GM12878 (cell line): Measurements from ENCODE around the gene SIN3B. TPM values are rescaled to one million over a fixed set of nuclear protein-coding genes. Genes with fewer than 3 reads are reported as not detected.

Experiments used
- ATAC-seq: fragments of 200-7000 bp; cut with Tn5 transposase; 3 replicates; pipeline ENCODE4 v1.9.1; 2020; ENCODE audit warnings: mild to moderate bottlenecking, moderate library complexity
- BruUV-seq: library from RNA; stranded (reverse); fragments of 400-500 nt; replicated peaks from 2 replicates; lab custom pipeline; 2021; lab: Mats Ljungman, UMichigan
- CTCF ChIA-PET: fragments of 300-600 bp; sonication (Branson Sonifier 250); formaldehyde crosslinking; extraction: SDS; loops from one replicate; lab custom pipeline; 2021; ENCODE audit warnings: inconsistent platforms; lab: Yijun Ruan, JAX
- POLR2A ChIA-PET: fragments of 350-600 bp; formaldehyde crosslinking; extraction: SDS; loops from one replicate; lab custom pipeline; 2021; ENCODE audit warnings: inconsistent platforms; lab: Charles Lee
- RAD21 ChIA-PET: fragments of 300-600 bp; sonication (Branson Sonifier 250); formaldehyde crosslinking; loops from one replicate; lab custom pipeline; 2023; ENCODE audit warnings: antibody characterized with exemption; ENCODE audit not compliant: unreplicated experiment; lab: Charles Lee
- SMC1A ChIA-PET: fragments of 300-600 bp; sonication (Branson Sonifier 250); formaldehyde crosslinking; loops from one replicate; lab custom pipeline; 2023; ENCODE audit not compliant: unreplicated experiment, uncharacterized antibody; lab: Charles Lee
- DNase-seq: peaks from one replicate; pipeline ENCODE4 v3.0.0-alpha.2; 2011; ENCODE audit warnings: low read depth, low spot score
- FAIRE-seq: peaks from 3 replicates; lab custom pipeline; 2011; peaks lifted over from hg19 to GRCh38; lab: Jason Lieb, UNC
- H2AFZ ChIP-seq: 2 replicates; pipeline ENCODE4 v1.6.0; 2011; ENCODE audit warnings: low read depth, low read length, control low read depth; ENCODE audit not compliant: control insufficient read depth
- H3K27ac ChIP-seq: 2 replicates; pipeline ENCODE4 v1.5.1; 2011; ENCODE audit warnings: control low read depth; ENCODE audit not compliant: control insufficient read depth, insufficient read depth
- H3K27me3 ChIP-seq, 2 experiments: replicated peaks in 1 of 2; 2 replicates each; pipeline versions ENCODE4 v1.6.0 to v1.6.1; 2011; ENCODE audit warnings: low read length in 1 of 2; ENCODE audit not compliant: control insufficient read depth in 2 of 2, insufficient read depth in 2 of 2
- H3K36me3 ChIP-seq, 2 experiments: 2 replicates each; pipeline ENCODE4 v1.5.1; 2011; ENCODE audit warnings: low read length in 1 of 2; ENCODE audit not compliant: control insufficient read depth in 2 of 2, insufficient read depth in 2 of 2
- H3K4me1 ChIP-seq: 2 replicates; pipeline ENCODE4 v1.6.1; 2011; ENCODE audit warnings: mild to moderate bottlenecking, low read length, moderate library complexity, mixed read lengths; ENCODE audit not compliant: control insufficient read depth, insufficient read depth
- H3K4me2 ChIP-seq: 2 replicates; pipeline ENCODE4 v1.6.0; 2011; ENCODE audit warnings: control low read depth; ENCODE audit not compliant: control insufficient read depth, insufficient read depth
- H3K4me3 ChIP-seq: fragments of 200-600 bp; sonication (generic); 2 replicates; pipeline ENCODE4 v1.5.1; 2016
- H3K79me2 ChIP-seq: 2 replicates; pipeline ENCODE4 v1.6.0; 2011; ENCODE audit warnings: low read length; ENCODE audit not compliant: control insufficient read depth, insufficient read depth
- H3K9ac ChIP-seq: 2 replicates; pipeline ENCODE4 v1.8.0; 2011; ENCODE audit warnings: low read length, control low read depth, mixed read lengths; ENCODE audit not compliant: control insufficient read depth, insufficient read depth
- H3K9me3 ChIP-seq: replicated peaks from 3 replicates; pipeline ENCODE4 v1.5.1; 2011; ENCODE audit warnings: mild to moderate bottlenecking, low read length; ENCODE audit not compliant: control insufficient read depth, insufficient read depth
- H4K20me1 ChIP-seq: 2 replicates; pipeline ENCODE4 v1.6.0; 2011; ENCODE audit not compliant: control insufficient read depth, insufficient read depth
- CBX5 ChIP-seq: sonication (generic); IDR thresholded peaks from 2 replicates; pipeline ENCODE4 v1.6.1; 2016; ENCODE audit warnings: low read depth, moderate library complexity, mild to moderate bottlenecking, inconsistent platforms
- EGR1 ChIP-seq, 2 experiments: IDR thresholded peaks; 1 replicate in 1 of 2; 2 replicates in 1 of 2; pipeline ENCODE4 v1.6.1; 2011 to 2012; ENCODE audit warnings: low read depth in 2 of 2, low read length in 2 of 2, borderline replicate concordance in 1 of 2, mild to moderate bottlenecking in 1 of 2, moderate library complexity in 1 of 2
- FOXK2 ChIP-seq: fragments of 450-650 bp; IDR thresholded peaks from 2 replicates; pipeline ENCODE4 v1.6.1; 2017; ENCODE audit warnings: mild to moderate bottlenecking, moderate library complexity
- MTA3 ChIP-seq: IDR thresholded peaks from 2 replicates; pipeline ENCODE4 v1.6.1; 2012; ENCODE audit warnings: low read length, inconsistent platforms, borderline replicate concordance
- MYB ChIP-seq: fragments of 150-350 bp; IDR thresholded peaks from 2 replicates; pipeline ENCODE4 v1.6.1; 2014; ENCODE audit warnings: mild to moderate bottlenecking, low read depth, low read length, borderline replicate concordance
- PML ChIP-seq: IDR thresholded peaks from 2 replicates; pipeline ENCODE4 v1.6.1; 2012; ENCODE audit warnings: low read length, inconsistent platforms
- SRF ChIP-seq, 2 experiments: IDR thresholded peaks; 2 replicates each; pipeline ENCODE4 v1.6.1; 2011; ENCODE audit warnings: low read depth in 2 of 2, low read length in 2 of 2, mild to moderate bottlenecking in 1 of 2, moderate library complexity in 1 of 2
- ZNF207 ChIP-seq: fragments of 450-650 bp; IDR thresholded peaks from 2 replicates; pipeline ENCODE4 v1.6.1; 2014; ENCODE audit warnings: antibody characterized with exemption, mild to moderate bottlenecking, borderline replicate concordance
- ZZZ3 ChIP-seq: IDR thresholded peaks from 2 replicates; pipeline ENCODE4 v1.6.1; 2011; ENCODE audit warnings: low read depth; ENCODE audit not compliant: control insufficient read depth, insufficient read length
- WGBS: methylation state at CpG from one replicate; pipeline ENCODE4 v1.1.6; 2016; ENCODE audit warnings: low lambda C conversion rate; ENCODE audit not compliant: insufficient replicate concordance, insufficient coverage; ENCODE audit errors: missing lambda C conversion rate; 5-methylcytosine and 5-hydroxymethylcytosine counted together
- in situ Hi-C: fragments of 300-500 bp; cut with MboI; formaldehyde crosslinking; loops from 9 replicates; pipeline ENCODE4 v1.14.3; 2018; ENCODE audit warnings: mixed read lengths
- intact Hi-C: fragments of 100-400 bp; cut with micrococcal nuclease; formaldehyde crosslinking; loops from one replicate; pipeline ENCODE4 v1.14.2; 2022; ENCODE audit not compliant: unreplicated experiment
- polyA plus RNA-seq, 11 experiments: library from polyadenylated mRNA; depleted of rRNA in 4 of 11; unstranded in 6 of 11; stranded (reverse) in 5 of 11; fragments of >200 nt; fragmentation: Nextera tagmentation in 4 of 11; fragmentation: Illumina TruSeq in 1 of 11; extraction: Ambion mirVana in 4 of 11; extraction: Trizol in 1 of 11; gene quantifications; 1 replicate in 1 of 11; 2 replicates in 10 of 11; pipeline versions ENCODE4 v1.2.1 to v1.2.3, GENCODE V29; 2011 to 2016; ENCODE audit warnings: inconsistent platforms in 2 of 11, missing spikeins in 2 of 11, low read depth in 1 of 11
- total RNA-seq, 4 experiments: library from RNA; depleted of rRNA in 3 of 4; stranded (reverse); fragments of >200 nt in 3 of 4; fragmentation: Illumina TruSeq in 1 of 4; extraction: Trizol in 1 of 4; gene quantifications; 2 replicates each; pipeline versions ENCODE4 v1.2.1 to v1.2.3, GENCODE V29; 2013 to 2021
- TF ChIP-seq, protein P1 (sequence below): IDR thresholded peaks from 2 replicates; pipeline ENCODE4 v1.6.1; 2011; ENCODE audit warnings: low read depth, low read length, improper control_type of control experiment, borderline replicate concordance
- TF ChIP-seq, protein P2 (sequence below): fragments of 450-650 bp; IDR thresholded peaks from 2 replicates; pipeline ENCODE4 v1.6.1; 2017; ENCODE audit warnings: antibody characterized with exemption, mild to moderate bottlenecking, moderate library complexity
- TF ChIP-seq, protein P3 (sequence below): fragments of 150-350 bp; IDR thresholded peaks from 2 replicates; pipeline ENCODE4 v1.6.1; 2014; ENCODE audit warnings: mild to moderate bottlenecking, low read depth, low read length

Gene SIN3B
- total and polyA plus RNA-seq, 10 of the 15 experiments (the other 5 are each of a cell fraction or from before 2014, with no cell fraction given) = 0.68 to 34.5 (median 15.8) TPM

DNA sequence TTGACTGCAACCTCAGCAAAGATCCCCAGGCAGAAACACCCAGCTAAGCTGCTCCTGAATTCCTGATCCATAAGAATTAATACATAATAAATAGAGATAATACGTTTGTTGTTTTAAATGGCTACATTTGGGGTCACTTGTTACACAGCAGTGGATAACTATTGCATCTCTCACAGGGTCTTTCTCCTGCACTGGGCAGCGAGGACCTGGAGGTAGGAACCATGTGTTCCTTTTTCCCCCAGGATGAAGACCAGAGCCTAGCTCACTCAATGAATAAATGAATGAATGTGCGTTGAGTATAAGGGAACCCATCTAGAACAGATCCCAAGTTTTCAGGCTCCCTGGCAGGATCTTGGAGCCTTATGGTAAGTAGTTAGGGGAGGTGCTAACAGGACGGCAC lies 90.3 kb downstream of the SIN3B start:
- Histone ChIP-seq H3K9ac (no peak overlapping the region), H3K27ac (no peak overlapping the region), H2AFZ (no peak overlapping the region), H3K9me3 (no peaks in the 10 kb centered on the region; the same call in 2 of the 3 replicates), H3K36me3 (no peaks in the 10 kb centered on the region), H3K4me3 (no peak overlapping the region), H4K20me1 (no peaks in the 10 kb centered on the region), H3K27me3 (no peaks in the 10 kb centered on the region), H3K4me1 (no peaks in the 10 kb centered on the region), H3K79me2 (no peaks in the 10 kb centered on the region), H3K4me2 (no peak overlapping the region)
- ChIA-PET SMC1A (no interaction called here), POLR2A (no interaction called here), RAD21 (no interaction called here), CTCF (no interaction called here)
- no peak for DNase-seq
- in situ Hi-C loops (no loop called here), intact Hi-C loops (no loop called here)
- no peak for ATAC-seq
- WGBS = 22% methylated on average over 4 of the region's 4 CpGs
- no TSS peak for BruUV-seq
- TF ChIP-seq, protein P1, sequence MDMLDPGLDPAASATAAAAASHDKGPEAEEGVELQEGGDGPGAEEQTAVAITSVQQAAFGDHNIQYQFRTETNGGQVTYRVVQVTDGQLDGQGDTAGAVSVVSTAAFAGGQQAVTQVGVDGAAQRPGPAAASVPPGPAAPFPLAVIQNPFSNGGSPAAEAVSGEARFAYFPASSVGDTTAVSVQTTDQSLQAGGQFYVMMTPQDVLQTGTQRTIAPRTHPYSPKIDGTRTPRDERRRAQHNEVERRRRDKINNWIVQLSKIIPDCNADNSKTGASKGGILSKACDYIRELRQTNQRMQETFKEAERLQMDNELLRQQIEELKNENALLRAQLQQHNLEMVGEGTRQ = no peak
- TF ChIP-seq CBX5 = no peak
- no peak for TF ChIP-seq EGR1 (IDR thresholded peaks at IDR 0.05; ENCODE audit: borderline replicate concordance in 1 of 2, low read depth in 2 of 2, low read length in 2 of 2)
- no peak for TF ChIP-seq FOXK2
- TF ChIP-seq MYB = no peak
- FAIRE-seq = no peak

DNA sequence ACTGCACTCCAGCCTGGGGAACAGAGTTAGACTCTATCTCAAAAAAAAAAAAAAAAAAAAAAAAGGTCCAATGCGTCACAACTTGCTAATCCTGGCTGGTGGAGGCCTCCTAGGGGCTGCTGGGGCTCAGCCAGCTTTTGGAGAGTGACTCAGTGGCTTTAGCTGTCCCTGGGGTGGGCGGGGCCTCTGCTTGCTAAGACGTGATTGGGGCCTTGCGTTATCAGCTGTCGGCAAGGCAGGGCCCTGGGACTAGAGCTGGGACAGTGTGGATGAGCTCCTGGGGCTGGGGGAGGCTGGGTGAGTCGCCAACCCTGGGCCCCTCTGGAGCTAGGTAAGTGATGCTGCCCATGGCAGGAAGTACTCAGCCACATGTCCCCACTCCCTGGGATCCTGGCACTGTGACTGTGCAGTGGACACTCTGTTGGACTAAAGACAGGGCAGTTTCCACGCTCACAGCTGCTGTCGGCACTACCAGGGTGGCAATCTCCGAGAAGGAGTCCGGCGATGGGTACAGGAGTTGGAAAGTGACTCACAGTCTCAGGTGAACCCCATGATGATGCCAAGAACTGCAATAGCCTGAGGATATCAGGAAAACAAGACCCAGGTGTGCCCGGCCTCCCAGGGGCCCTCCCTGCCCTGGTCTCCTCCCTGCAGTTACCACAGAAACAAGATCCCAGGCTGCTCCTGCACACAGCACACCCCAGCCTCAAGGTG lies 91.8 kb downstream of the SIN3B start:
- no peak overlapping the region for H3K27ac ChIP-seq
- RAD21 ChIA-PET = no interaction called here
- H2AFZ ChIP-seq = no peak overlapping the region
- H4K20me1 ChIP-seq = no peaks in the 10 kb centered on the region
- in situ Hi-C loops (no loop called here), intact Hi-C loops (no loop called here)
- BruUV-seq = no TSS peak
- H3K9ac ChIP-seq = no peak overlapping the region
- H3K4me3 ChIP-seq = no peak overlapping the region
- POLR2A ChIA-PET = no interaction called here
- H3K36me3 ChIP-seq = no peaks in the 10 kb centered on the region
- no peak overlapping the region for H3K4me2 ChIP-seq
- no peaks in the 10 kb centered on the region for H3K4me1 ChIP-seq
- H3K27me3 ChIP-seq = no peaks in the 10 kb centered on the region
- ATAC-seq (no peak), FAIRE-seq (no peak), DNase-seq (no peak)
- H3K9me3 ChIP-seq = no peaks in the 10 kb centered on the region; the same call in 2 of the 3 replicates
- CTCF ChIA-PET = no interaction called here
- SMC1A ChIA-PET = no interaction called here
- no peaks in the 10 kb centered on the region for H3K79me2 ChIP-seq
- WGBS = 63% methylated on average over 12 of the region's 12 CpGs
- TF ChIP-seq, protein P2, sequence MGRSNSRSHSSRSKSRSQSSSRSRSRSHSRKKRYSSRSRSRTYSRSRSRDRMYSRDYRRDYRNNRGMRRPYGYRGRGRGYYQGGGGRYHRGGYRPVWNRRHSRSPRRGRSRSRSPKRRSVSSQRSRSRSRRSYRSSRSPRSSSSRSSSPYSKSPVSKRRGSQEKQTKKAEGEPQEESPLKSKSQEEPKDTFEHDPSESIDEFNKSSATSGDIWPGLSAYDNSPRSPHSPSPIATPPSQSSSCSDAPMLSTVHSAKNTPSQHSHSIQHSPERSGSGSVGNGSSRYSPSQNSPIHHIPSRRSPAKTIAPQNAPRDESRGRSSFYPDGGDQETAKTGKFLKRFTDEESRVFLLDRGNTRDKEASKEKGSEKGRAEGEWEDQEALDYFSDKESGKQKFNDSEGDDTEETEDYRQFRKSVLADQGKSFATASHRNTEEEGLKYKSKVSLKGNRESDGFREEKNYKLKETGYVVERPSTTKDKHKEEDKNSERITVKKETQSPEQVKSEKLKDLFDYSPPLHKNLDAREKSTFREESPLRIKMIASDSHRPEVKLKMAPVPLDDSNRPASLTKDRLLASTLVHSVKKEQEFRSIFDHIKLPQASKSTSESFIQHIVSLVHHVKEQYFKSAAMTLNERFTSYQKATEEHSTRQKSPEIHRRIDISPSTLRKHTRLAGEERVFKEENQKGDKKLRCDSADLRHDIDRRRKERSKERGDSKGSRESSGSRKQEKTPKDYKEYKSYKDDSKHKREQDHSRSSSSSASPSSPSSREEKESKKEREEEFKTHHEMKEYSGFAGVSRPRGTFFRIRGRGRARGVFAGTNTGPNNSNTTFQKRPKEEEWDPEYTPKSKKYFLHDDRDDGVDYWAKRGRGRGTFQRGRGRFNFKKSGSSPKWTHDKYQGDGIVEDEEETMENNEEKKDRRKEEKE = no peak
- TF ChIP-seq, protein P3, sequence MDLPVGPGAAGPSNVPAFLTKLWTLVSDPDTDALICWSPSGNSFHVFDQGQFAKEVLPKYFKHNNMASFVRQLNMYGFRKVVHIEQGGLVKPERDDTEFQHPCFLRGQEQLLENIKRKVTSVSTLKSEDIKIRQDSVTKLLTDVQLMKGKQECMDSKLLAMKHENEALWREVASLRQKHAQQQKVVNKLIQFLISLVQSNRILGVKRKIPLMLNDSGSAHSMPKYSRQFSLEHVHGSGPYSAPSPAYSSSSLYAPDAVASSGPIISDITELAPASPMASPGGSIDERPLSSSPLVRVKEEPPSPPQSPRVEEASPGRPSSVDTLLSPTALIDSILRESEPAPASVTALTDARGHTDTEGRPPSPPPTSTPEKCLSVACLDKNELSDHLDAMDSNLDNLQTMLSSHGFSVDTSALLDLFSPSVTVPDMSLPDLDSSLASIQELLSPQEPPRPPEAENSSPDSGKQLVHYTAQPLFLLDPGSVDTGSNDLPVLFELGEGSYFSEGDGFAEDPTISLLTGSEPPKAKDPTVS = no peak
- TF ChIP-seq MTA3 = no peak
- TF ChIP-seq ZZZ3 = no peak
- no peak for TF ChIP-seq MYB
- no peak for TF ChIP-seq ZNF207
- TF ChIP-seq FOXK2 = no peak
- no peak for TF ChIP-seq SRF (IDR thresholded peaks at IDR 0.05; ENCODE audit: low read depth in 2 of 2, low read length in 2 of 2)
- TF ChIP-seq PML = no peak
